Panc1 (cell line): ENCODE data around the gene PET100. TPM values are rescaled to one million over a fixed set of nuclear protein-coding genes. Genes with fewer than 3 reads are reported as not detected.

Source experiments
- ATAC-seq: fragments of 200-7000 bp; cut with Tn5 transposase; 2 replicates; pipeline ENCODE4 v1.9.1; 2020; ENCODE audit warnings: mild to moderate bottlenecking, moderate library complexity
- BruUV-seq: library from RNA; stranded (reverse); fragments of 400-500 nt; replicated peaks from 2 replicates; lab custom pipeline; 2021; lab: Mats Ljungman, UMichigan
- CTCF ChIA-PET: fragments of 300-600 bp; sonication (Branson Sonifier 250); formaldehyde crosslinking; loops from one replicate; lab custom pipeline; 2022; ENCODE audit warnings: antibody characterized with exemption; lab: Charles Lee
- POLR2A ChIA-PET: fragments of 300-600 bp; sonication (Branson Sonifier 250); formaldehyde crosslinking; loops from one replicate; lab custom pipeline; 2022; ENCODE audit warnings: antibody characterized with exemption; lab: Charles Lee
- DNase-seq: peaks from one replicate; pipeline ENCODE4 v3.0.0-alpha.2; 2010; ENCODE audit warnings: low read depth, low spot score
- H3K27ac ChIP-seq: 2 replicates; pipeline ENCODE4 v1.5.1; 2011; ENCODE audit warnings: mild to moderate bottlenecking, low read length, inconsistent platforms
- H3K27me3 ChIP-seq: fragments of 200-500 bp; sonication (Bioruptor generic); 2 replicates; pipeline ENCODE4 v1.6.0; 2014; ENCODE audit warnings: low read length, inconsistent platforms; ENCODE audit not compliant: control insufficient read depth, insufficient read depth
- H3K36me3 ChIP-seq: fragments of 200-500 bp; sonication (Bioruptor generic); 2 replicates; pipeline ENCODE4 v1.5.1; 2014; ENCODE audit warnings: inconsistent platforms, mild to moderate bottlenecking, low read length, moderate library complexity; ENCODE audit not compliant: control insufficient read depth, insufficient read depth
- H3K4me1 ChIP-seq: 2 replicates; pipeline ENCODE4 v1.5.1; 2011; ENCODE audit warnings: inconsistent platforms, mild to moderate bottlenecking, low read length, moderate library complexity; ENCODE audit not compliant: control insufficient read depth, insufficient read depth
- H3K4me3 ChIP-seq, 2 experiments: 2 replicates each; pipeline ENCODE4 v1.5.1; 2011 to 2012; ENCODE audit warnings: low read depth in 2 of 2, low read length in 2 of 2, mild to moderate bottlenecking in 2 of 2, inconsistent platforms in 1 of 2, moderate library complexity in 1 of 2
- H3K9me3 ChIP-seq: fragments of 200-500 bp; sonication (Bioruptor generic); 2 replicates; pipeline ENCODE4 v1.5.1; 2014; ENCODE audit warnings: low read depth, mild to moderate bottlenecking, inconsistent platforms, low read length, moderate library complexity; ENCODE audit not compliant: control insufficient read depth, insufficient read depth
- POLR2AphosphoS5 ChIP-seq: IDR thresholded peaks from 2 replicates; pipeline ENCODE4 v1.6.1; 2012; ENCODE audit warnings: mild to moderate bottlenecking, low read depth, low read length, moderate library complexity
- SIN3A ChIP-seq: IDR thresholded peaks from 2 replicates; pipeline ENCODE4 v1.6.1; 2012; ENCODE audit warnings: low read depth, mild to moderate bottlenecking, low read length, moderate library complexity, borderline replicate concordance; ENCODE audit not compliant: insufficient read depth
- TCF7L2 ChIP-seq: IDR thresholded peaks from 2 replicates; pipeline ENCODE4 v1.6.1; 2011; ENCODE audit warnings: mild to moderate bottlenecking, low read depth, low read length, inconsistent platforms
- in situ Hi-C: cut with HindIII; loops from 2 replicates; pipeline ENCODE4 v1.10.0; 2016; ENCODE audit warnings: low sequenced_read_pairs, low pct_unique_long_range_greater_than_20kb
- intact Hi-C: fragments of 100-400 bp; cut with micrococcal nuclease; formaldehyde crosslinking; loops from one replicate; pipeline ENCODE4 v1.10.0; 2022; ENCODE audit not compliant: unreplicated experiment
- total RNA-seq: library from RNA; stranded (reverse); gene quantifications from one replicate; pipeline ENCODE4 v1.2.1, GENCODE V29; 2021; ENCODE audit not compliant: unreplicated experiment
- TF ChIP-seq, protein P1 (sequence below): fragments of 450-650 bp; IDR thresholded peaks from 2 replicates; pipeline ENCODE4 v1.5.1; 2017; ENCODE audit warnings: mild to moderate bottlenecking
- TF ChIP-seq, protein P2 (sequence below), 2 experiments: IDR thresholded peaks; 2 replicates each; pipeline ENCODE4 v1.6.1; 2011 to 2012; ENCODE audit warnings: low read depth in 2 of 2, control low read depth in 1 of 2, low read length in 1 of 2, mild to moderate bottlenecking in 1 of 2, moderate library complexity in 1 of 2; ENCODE audit not compliant: insufficient read depth in 1 of 2

Gene PET100
- total RNA-seq, 1 experiment from 2014 or later, result 109 TPM

DNA sequence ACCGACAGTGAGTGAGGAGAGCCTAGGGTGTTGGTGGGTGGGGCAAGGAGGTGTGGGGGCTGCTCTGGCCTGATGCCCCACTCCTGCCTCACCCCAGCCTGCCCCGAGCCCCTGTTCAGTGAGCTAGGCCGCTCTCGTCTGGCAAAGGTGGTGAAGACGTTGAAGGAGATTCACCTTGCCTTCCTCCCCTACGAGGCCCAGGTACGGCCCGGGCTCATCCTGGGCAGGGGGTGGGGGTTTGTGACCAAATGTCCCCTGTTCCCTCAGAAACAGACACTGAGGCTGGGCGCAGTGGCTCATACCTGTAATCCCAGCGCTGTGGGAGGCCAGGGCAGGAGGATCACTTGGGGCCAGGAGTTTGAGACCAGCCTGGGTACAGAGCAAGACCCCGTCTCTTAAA lies 11.2 kb downstream of the PET100 start:
- no peaks in the 10 kb centered on the region for H3K36me3 ChIP-seq
- BruUV-seq, result no TSS peak
- ATAC-seq, result no peak
- no peaks in the 10 kb centered on the region; the same call in 1 of the 2 replicates for H3K4me1 ChIP-seq
- H3K4me3 ChIP-seq, result no peak overlapping the region
- in situ Hi-C loops, result no loop called here
- intact Hi-C loops, result no loop called here
- CTCF ChIA-PET, result interaction anchor here (0.7 kb wide), 1 partner anchor 73 kb away, joined by 3 read pairs; no protein-coding TSS in a partner anchor
- H3K27ac ChIP-seq, result no peak overlapping the region
- H3K27me3 ChIP-seq, result no peaks in the 10 kb centered on the region
- DNase-seq, result no peak
- TF ChIP-seq POLR2AphosphoS5 (no peak), TCF7L2 (no peak), SIN3A (no peak)
- TF ChIP-seq, protein P1, sequence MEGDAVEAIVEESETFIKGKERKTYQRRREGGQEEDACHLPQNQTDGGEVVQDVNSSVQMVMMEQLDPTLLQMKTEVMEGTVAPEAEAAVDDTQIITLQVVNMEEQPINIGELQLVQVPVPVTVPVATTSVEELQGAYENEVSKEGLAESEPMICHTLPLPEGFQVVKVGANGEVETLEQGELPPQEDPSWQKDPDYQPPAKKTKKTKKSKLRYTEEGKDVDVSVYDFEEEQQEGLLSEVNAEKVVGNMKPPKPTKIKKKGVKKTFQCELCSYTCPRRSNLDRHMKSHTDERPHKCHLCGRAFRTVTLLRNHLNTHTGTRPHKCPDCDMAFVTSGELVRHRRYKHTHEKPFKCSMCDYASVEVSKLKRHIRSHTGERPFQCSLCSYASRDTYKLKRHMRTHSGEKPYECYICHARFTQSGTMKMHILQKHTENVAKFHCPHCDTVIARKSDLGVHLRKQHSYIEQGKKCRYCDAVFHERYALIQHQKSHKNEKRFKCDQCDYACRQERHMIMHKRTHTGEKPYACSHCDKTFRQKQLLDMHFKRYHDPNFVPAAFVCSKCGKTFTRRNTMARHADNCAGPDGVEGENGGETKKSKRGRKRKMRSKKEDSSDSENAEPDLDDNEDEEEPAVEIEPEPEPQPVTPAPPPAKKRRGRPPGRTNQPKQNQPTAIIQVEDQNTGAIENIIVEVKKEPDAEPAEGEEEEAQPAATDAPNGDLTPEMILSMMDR, result no peak
- TF ChIP-seq, protein P2, sequence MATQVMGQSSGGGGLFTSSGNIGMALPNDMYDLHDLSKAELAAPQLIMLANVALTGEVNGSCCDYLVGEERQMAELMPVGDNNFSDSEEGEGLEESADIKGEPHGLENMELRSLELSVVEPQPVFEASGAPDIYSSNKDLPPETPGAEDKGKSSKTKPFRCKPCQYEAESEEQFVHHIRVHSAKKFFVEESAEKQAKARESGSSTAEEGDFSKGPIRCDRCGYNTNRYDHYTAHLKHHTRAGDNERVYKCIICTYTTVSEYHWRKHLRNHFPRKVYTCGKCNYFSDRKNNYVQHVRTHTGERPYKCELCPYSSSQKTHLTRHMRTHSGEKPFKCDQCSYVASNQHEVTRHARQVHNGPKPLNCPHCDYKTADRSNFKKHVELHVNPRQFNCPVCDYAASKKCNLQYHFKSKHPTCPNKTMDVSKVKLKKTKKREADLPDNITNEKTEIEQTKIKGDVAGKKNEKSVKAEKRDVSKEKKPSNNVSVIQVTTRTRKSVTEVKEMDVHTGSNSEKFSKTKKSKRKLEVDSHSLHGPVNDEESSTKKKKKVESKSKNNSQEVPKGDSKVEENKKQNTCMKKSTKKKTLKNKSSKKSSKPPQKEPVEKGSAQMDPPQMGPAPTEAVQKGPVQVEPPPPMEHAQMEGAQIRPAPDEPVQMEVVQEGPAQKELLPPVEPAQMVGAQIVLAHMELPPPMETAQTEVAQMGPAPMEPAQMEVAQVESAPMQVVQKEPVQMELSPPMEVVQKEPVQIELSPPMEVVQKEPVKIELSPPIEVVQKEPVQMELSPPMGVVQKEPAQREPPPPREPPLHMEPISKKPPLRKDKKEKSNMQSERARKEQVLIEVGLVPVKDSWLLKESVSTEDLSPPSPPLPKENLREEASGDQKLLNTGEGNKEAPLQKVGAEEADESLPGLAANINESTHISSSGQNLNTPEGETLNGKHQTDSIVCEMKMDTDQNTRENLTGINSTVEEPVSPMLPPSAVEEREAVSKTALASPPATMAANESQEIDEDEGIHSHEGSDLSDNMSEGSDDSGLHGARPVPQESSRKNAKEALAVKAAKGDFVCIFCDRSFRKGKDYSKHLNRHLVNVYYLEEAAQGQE (IDR thresholded peaks at IDR 0.05; ENCODE audit: insufficient read depth in 1 of 2, low read depth in 2 of 2, low read length in 1 of 2), result no peak
- no peaks in the 10 kb centered on the region for H3K9me3 ChIP-seq
- POLR2A ChIA-PET, result no interaction called here

DNA sequence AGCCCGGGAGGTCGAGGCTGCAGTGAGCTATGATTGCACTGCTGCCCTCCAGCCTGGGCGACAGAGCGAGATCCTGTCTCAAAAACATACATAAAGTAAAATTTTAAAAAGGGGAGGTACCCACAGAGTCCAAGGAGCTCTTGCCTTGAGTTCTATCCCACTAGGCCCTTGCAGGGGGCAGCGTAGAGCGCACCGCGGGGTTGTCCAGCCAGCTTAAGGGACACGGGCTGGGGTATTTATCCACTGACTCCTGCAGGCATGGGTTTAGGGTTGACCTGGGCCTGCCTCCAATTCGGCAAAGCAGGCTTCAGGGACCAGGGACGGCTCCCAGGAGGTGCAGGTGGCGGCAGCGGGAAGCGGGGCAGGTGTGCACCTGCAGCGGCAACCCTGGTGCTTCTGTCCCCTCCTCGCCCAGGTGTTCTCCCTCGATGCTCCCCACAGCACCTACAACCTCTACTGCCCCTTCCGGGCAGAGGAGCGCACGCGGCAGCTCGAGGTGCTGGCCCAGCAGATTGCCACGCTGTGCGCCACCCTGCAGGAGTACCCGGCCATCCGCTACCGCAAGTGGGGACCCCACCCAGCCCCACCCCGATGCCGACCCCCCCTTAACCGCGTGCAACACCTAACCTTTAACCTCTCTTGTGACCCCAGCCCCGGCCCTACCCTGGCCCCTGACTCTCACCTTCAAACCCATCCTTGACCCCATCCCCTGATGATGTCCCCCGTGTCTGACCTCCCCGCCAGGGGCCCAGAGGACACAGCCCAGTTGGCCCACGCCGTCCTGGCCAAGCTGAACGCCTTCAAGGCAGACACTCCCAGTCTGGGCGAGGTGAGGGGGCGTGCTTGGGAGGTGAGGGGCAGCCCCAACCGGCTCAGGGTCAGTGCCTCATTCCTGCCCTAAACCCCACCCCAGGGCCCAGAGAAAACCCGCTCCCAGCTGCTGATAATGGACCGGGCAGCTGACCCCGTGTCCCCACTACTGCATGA lies 12.0 kb downstream of the PET100 start:
- CTCF ChIA-PET, result interaction anchor here (0.7 kb wide), 1 partner anchor 73 kb away, joined by 3 read pairs; no protein-coding TSS in a partner anchor
- ATAC-seq, result no peak
- BruUV-seq, result no TSS peak
- H3K4me3 ChIP-seq, result no peak overlapping the region
- in situ Hi-C loops, result no loop called here
- DNase-seq, result no peak
- intact Hi-C loops, result no loop called here
- H3K36me3 ChIP-seq, result no peaks in the 10 kb centered on the region
- H3K27me3 ChIP-seq, result no peaks in the 10 kb centered on the region
- H3K27ac ChIP-seq, result no peak overlapping the region
- POLR2A ChIA-PET, result no interaction called here
- no peaks in the 10 kb centered on the region for H3K4me1 ChIP-seq
- no peak for TF ChIP-seq POLR2AphosphoS5
- TF ChIP-seq, protein P2 (IDR thresholded peaks at IDR 0.05; ENCODE audit: insufficient read depth in 1 of 2, low read depth in 2 of 2, low read length in 1 of 2), result no peak
- TF ChIP-seq, protein P1, result no peak
- no peak for TF ChIP-seq SIN3A
- no peak for TF ChIP-seq TCF7L2
- H3K9me3 ChIP-seq, result no peaks in the 10 kb centered on the region
